Measurements from ENCODE around the gene PKN1.

- no peak for TF ChIP-seq CTCF (IDR thresholded peaks at IDR 0.05)
- TF ChIP-seq POLR2A (IDR thresholded peaks at IDR 0.05): no peak
- no peak for TF ChIP-seq POLR2AphosphoS5 (IDR thresholded peaks at IDR 0.05)
- TF ChIP-seq EP300 (IDR thresholded peaks at IDR 0.05): no peak
Measured at GRCh38 chr19:14394167-14394566, 38.9 kb upstream of the PKN1 start.
